Fibroblast of mammary gland (primary cell): ENCODE data around the gene MSI2.

ENCODE experiments used
- DNase-seq: peaks from one replicate; pipeline ENCODE4 v3.0.0-alpha.2; 2010; ENCODE audit warnings: low read depth
- H3K4me3 ChIP-seq: 2 replicates; pipeline ENCODE4 v1.5.1; 2011; ENCODE audit warnings: low read depth, mild to moderate bottlenecking, low read length, moderate library complexity; ENCODE audit not compliant: control insufficient read depth
- TF ChIP-seq, protein P1 (sequence below): conservative IDR thresholded peaks from 2 replicates; pipeline ENCODE4 v1.5.1; 2011; ENCODE audit warnings: low read depth, low read length, inconsistent platforms; ENCODE audit not compliant: control insufficient read depth, insufficient read depth

Gene MSI2

DNA sequence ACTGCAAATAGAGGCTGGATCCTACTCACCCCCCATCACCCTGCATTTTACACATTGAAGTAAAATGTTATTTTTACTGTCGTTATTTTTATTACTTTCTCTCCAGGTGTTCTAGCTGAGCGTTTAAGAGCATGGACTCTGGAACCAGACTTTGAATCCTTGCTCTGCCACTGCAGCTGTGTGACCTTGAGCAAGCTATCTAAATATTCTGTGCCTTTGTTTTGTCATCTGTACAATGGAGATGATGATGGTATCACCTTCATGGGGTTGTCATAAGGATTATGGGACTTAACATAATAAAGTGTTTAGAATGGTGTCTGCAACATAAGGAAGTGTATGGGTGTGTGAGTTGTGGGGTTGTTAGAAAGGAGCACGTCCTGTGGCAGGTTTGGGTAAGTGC, 17.8 kb downstream of the MSI2 start:
- TF ChIP-seq, protein P1, sequence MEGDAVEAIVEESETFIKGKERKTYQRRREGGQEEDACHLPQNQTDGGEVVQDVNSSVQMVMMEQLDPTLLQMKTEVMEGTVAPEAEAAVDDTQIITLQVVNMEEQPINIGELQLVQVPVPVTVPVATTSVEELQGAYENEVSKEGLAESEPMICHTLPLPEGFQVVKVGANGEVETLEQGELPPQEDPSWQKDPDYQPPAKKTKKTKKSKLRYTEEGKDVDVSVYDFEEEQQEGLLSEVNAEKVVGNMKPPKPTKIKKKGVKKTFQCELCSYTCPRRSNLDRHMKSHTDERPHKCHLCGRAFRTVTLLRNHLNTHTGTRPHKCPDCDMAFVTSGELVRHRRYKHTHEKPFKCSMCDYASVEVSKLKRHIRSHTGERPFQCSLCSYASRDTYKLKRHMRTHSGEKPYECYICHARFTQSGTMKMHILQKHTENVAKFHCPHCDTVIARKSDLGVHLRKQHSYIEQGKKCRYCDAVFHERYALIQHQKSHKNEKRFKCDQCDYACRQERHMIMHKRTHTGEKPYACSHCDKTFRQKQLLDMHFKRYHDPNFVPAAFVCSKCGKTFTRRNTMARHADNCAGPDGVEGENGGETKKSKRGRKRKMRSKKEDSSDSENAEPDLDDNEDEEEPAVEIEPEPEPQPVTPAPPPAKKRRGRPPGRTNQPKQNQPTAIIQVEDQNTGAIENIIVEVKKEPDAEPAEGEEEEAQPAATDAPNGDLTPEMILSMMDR, result no peak
- H3K4me3 ChIP-seq, result no peak overlapping the region
- no peak for DNase-seq

DNA sequence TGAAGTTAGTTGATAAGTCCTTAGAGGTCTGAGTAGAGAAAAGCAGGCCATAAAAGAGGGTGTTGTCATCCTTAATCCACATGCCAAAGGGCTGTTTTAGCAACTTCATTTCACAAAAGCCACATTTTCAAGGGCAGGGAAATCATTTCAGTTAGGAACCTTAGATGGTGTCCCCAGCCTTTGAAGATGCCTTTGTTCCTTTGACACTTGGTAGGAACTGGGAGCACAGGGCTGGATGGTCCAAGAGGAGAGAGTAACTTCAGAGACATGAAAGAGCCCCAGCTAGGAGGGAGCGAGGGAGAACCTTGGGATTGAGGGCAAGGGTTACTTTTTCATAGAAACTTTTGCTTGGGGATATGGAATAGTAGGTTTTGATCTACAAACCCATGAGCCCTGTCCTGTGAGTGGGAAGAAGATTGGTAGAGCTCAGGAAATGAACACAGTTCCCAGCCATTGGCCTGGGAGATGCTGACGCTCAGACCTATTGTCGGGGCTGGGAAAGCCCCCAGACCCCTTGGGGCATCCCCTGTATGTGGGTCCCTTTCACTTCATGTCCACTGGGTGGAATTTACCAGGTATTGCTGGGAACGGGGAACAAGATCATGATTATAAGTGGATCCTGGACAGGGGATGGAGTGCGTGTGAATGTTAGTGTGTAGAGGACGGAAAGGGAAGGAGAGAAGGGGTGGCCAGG, 18.9 kb downstream of the MSI2 start:
- no peak overlapping the region for H3K4me3 ChIP-seq
- no peak for DNase-seq
- TF ChIP-seq, protein P1, result no peak

DNA sequence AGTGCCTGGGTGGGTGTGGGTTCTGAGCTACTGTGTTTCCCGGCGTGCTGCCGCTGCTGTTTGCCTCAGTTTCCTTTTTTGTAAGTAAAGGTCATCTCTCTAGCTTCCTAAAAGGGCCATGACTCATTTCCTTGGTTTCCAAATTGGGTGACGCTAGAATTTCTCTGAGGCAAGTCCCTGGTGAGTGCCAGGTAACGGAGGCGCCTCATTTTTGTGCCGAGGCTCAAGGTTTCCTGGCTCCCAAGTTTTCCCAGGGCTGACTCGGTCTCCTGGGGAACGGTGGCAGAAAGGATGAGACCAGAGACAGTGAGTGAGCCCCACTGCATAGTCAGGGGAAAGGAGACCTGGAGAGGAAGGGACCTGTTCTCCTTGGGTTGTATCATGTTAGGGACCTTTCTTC, 20.3 kb downstream of the MSI2 start:
- TF ChIP-seq, protein P1, result no peak
- no peak overlapping the region for H3K4me3 ChIP-seq
- no peak for DNase-seq

DNA sequence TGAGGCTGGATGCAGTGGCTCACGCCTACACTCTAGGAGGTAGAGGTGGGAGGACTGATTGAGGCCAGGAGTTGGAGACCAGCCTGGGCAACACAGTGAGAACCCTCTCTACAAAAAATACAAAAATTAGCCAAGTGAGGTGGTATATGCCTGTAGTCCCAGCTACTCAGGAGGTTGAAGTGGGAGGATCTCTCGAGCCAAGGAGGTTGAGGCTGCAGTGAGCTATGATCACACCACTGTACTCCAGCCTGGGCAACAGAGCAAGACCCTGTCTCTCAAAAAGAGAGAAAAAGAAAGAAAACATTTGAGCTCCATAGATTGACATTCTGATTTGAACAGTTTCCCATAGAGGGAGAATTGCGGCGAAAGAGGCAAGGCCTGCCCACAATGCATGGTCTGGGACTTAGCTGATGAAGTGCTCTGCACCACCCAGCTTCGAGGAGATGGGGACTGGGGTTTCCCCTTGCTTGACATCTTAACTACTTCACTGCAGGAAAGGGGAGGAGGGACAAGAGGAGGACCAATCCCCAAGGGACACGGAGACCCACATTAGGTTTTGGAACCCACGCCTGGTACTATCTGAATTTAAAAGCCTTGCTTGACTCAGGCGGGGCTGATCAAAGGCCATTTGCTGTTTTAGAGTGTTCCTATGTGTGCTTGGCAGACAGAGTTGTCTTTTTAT, 21.7 kb downstream of the MSI2 start:
- no peak for DNase-seq
- no peak overlapping the region for H3K4me3 ChIP-seq
- TF ChIP-seq, protein P1, result no peak

DNA sequence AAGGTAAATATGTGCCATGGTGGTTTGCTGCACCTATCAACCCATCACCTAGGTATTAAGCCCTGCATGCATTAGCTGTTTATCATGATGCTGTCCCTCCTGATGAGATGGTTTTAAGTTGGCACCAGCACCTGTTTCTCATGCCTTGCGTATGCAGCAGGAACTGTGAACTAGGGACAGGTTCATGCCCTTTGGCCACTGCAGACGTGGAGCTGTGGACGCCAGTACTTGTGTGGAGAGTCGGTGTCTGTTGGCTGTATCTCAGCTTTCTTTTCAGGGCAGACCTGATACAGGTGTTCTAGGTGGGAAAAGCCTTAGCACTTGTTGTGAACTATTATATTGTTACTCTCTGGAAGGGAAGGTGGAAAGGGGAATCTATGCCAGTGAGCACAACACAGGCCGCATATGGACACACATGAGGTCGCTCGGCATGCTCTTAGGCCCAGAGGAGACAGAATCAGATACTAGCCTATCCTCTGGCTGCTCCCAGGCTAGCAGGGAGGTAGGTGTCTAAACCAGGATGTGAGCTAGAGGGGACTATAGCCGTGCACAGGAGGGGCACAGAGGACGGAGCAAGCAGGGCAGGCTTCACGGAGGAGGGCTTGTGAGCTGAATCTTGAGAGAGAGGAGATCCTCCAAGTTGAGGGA, 22.5 kb downstream of the MSI2 start:
- no peak overlapping the region for H3K4me3 ChIP-seq
- DNase-seq, result no peak
- TF ChIP-seq, protein P1, result no peak

DNA sequence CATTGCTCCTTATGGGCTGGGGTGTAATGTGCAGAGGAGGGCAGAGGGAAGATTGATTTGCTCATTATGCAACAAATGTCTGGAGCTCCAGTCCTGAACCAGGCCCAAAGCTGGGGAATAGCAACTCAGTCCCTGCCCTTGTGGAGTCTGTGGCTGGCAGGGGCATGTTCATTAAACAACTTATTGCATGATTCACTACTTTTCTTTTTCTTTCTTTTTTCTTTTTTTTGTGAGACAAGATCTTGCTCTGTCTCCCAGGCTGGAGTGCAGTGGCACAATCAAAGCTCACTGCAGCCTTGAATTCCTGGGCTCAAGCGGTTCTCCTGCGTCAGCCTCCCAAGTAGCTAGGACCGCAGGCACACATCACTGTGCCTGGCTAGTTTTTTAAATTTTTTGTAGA, 23.1 kb downstream of the MSI2 start:
- no peak for DNase-seq
- TF ChIP-seq, protein P1, result no peak
- H3K4me3 ChIP-seq, result no peak overlapping the region
